Frontal cortex (tissue), 4 donors: ENCODE measurements around the gene FLVCR1. TPM values are rescaled to one million over a fixed set of nuclear protein-coding genes. Genes with fewer than 3 reads are reported as not detected.
A peak's percentile ranks its signal among the peaks of the same experiment; 100 is the strongest.
"Not testable (repeated sequence)": the region's sequence is repeated elsewhere in the genome, so short reads cannot be mapped to it uniquely, and the experiment has no call there.

Experiments used
- DNase-seq, 2 donors: peaks; one replicate each; pipeline ENCODE4 v3.0.0; 2012; ENCODE audit warnings: low spot score in 2 of 2
- FAIRE-seq: peaks from 2 replicates; lab custom pipeline; 2012; peaks lifted over from hg19 to GRCh38; lab: Jason Lieb, UNC
- total RNA-seq: library from RNA; depleted of rRNA; stranded (reverse); fragments of >200 nt; gene quantifications from one replicate; pipeline ENCODE4 v1.2.3, GENCODE V29; 2014
- donor health status: control.
- donor health status: control.
- donor health status: control.

The FLVCR1 gene
- total RNA-seq, 1 donor from 2014 or later, result 42.8 TPM

- FAIRE-seq, DNase-seq: not testable (repeated sequence)
Observed at GRCh38 chr1:212913638-212914037, 55.6 kb downstream of the FLVCR1 start.

- DNase-seq, FAIRE-seq: not testable (repeated sequence)
Observed at GRCh38 chr1:212914110-212914509, 56.0 kb downstream of the FLVCR1 start.

DNA sequence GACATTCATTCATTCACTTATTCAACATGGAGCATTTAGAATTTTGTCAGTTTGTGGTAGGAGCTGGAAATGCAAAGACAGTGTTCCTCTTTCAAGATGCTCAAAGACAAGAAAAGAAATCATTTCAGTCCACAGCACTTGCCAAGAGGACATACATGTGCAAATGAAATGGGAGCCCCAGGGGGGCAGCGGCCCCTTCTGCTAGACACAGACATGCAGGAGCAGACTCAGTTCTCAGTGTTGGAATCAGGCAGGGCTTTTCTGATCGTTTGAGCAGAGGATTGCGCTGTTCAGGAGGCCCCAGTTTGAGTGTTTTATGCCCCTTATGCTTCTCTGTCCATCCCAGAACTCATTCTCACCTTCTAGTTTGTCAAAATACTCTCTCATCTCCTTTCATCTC, 56.7 kb downstream of the FLVCR1 start:
- no peak for DNase-seq
- no peak for FAIRE-seq

GRCh38 chr1:212915245-212916091, 57.4 kb downstream of the FLVCR1 start:
- DNase-seq (peak; percentile 10 to 32), FAIRE-seq (no peak)

DNA sequence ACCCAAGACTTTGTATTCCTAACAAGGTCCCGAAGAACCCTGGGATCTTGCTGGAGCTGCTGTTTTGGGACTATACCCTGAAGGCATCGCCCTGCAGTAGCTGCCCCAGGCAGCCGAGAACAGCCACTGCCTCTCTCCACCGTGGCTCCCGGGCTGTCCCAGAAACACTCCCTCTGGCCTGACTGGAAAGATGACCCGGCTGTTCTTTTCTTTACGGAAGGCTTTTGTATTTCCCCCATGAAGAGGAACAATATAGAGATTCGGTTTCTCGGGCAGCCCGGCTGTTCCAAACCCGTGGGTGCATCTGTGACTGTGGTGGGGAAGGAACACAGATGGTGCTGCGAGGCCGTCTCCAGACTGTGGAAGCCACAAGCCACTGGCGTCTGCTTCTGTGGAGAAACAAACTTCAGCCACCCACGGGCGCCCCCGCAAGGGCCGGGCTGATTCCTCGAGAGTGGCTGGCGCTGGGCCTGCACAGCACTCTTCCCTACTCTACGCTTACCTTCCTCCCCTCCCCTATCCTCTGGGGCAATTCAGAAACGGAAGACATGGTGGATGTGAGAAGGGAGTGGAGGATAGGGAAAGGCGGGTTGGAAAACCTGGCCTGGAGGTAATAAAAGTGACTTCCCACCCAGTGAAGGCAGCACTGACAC, 58.5 kb downstream of the FLVCR1 start:
- peak in 1 of 2 donors; percentile 55 for DNase-seq
- FAIRE-seq, result no peak

GRCh38 chr1:212917134-212917485, 59.0 kb downstream of the FLVCR1 start:
- no peak for DNase-seq
- no peak for FAIRE-seq

GRCh38 chr1:212917858-212918257, 59.8 kb downstream of the FLVCR1 start:
- DNase-seq (no peak), FAIRE-seq (no peak)

- FAIRE-seq, result no peak
- no peak for DNase-seq
Observed at GRCh38 chr1:212918824-212919223, 60.7 kb downstream of the FLVCR1 start.

DNA sequence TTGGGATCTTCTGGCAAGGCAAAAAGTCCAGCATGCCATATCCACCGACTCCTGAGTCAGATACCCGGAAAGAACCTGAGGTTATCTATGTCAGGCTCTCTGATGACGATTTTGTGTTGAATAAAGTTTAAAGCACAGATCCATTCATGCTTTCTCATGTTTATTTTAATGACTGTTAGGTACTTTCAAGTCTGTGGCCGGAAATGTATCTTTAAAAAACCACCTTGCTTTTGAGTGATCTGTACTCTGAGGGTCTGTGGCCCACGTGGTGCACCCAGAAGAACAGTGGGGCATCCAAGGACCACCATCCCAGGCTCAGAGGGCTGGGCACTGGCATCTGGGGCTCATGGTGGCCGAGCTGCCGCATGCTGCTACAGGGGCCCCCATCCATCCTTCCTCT, 62.2 kb downstream of the FLVCR1 start:
- DNase-seq (no peak), FAIRE-seq (no peak)

- FAIRE-seq (no peak), DNase-seq (no peak)
Observed at GRCh38 chr1:212920896-212921295, 62.8 kb downstream of the FLVCR1 start.

DNA sequence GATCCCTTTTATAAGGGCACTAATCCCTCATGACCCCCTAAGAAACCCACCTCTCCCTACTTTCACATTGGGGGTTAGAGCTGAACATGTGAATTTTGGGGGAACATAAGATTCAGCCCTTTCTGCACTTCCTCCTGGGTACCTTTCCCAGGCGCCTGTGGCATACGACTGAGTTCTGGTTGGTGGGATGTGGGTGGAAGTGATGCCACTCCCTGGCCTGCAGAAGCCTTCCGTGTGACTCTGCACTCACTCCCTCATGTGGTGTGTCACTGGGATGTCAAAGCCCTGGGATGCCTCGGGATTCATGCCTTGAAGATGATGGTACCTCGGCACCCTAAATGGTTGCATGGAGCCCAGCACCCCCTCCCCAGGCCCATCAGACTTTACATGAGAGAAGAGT, 63.9 kb downstream of the FLVCR1 start:
- FAIRE-seq (no peak), DNase-seq (no peak)

GRCh38 chr1:212926372-212926771, 68.3 kb downstream of the FLVCR1 start:
- no peak for FAIRE-seq

DNA sequence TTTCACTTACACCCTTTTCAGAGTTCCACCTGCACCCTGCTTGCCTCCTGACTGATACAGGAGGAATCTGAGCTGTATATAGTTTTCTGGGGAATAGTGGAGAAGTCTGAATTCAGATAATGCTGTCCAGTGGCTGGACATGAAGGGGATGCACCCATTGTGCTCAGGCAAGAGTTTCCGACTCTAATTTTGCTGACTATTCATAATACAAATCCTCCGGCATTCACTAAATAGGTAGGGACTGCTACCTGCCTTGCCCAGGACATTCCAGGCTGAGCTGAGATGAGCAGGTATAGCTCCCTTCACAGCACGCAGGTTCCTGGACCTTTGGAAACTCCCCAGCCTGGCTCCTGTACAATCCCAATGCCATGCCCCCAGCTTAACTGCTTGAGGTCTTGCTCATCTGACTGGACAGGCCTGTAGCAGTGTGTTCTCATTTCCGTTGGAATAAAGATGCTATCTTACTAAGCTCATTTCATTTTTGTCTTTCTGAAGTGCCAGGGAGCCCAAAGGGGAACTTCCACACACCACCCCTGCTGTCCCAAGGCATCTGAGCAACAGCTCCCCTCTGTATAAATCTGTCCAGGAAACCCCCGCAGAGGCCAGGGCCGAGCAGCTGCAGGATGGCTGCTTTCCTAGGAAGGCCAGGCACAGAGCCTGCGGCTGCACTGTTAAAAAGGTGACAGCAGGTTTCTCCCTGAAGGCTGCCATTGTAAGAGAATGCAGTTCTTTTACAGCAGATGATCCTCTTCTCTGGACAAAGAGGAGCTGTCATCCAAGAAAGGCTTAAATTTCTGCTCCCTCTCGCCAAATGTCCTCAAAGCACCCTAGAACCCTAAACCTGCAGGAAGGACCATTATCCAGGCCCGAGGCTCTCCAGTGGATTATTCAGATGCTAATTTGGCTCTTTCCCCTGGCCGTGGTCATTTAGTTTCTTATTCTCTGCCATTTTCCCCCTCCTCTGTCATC, 70.5 kb downstream of the FLVCR1 start:
- DNase-seq, result no peak
- no peak for FAIRE-seq

More at GRCh38 chr1:212926372-212926771, 68.3 kb downstream of the FLVCR1 start:
- DNase-seq, result no peak

DNA sequence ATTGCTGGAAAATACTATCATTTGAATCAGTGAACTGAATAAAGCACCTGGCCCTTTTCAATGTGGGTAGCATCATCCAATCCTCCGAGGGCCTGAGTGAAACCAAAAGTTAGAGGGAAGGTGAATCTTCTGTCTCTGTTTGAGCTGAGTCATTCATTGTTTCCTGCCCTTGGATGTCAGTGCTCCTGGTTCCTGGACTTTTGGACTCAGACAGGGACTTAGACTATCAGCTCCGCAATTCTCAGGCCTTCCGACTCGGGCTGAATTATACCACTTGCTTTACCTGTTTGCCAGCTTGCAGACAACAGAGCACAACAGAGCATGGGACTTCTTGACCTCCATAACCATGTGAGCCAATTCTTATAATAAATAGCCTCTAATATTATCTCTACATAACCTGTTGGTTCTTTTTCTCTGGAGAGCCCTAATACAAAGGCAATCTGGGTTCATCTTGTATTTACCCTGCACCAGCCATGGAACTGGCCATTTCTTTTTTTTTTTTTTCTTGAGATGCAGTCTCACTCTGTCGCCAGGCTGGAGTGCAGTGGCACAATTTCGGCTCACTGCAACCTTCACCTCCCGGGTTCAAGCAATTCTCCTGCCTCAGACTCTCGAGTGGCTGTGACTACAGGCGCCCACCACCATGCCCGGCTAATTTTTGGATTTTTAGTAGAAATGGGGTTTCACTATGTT, 73.1 kb downstream of the FLVCR1 start:
- FAIRE-seq (no peak), DNase-seq (no peak)

DNA sequence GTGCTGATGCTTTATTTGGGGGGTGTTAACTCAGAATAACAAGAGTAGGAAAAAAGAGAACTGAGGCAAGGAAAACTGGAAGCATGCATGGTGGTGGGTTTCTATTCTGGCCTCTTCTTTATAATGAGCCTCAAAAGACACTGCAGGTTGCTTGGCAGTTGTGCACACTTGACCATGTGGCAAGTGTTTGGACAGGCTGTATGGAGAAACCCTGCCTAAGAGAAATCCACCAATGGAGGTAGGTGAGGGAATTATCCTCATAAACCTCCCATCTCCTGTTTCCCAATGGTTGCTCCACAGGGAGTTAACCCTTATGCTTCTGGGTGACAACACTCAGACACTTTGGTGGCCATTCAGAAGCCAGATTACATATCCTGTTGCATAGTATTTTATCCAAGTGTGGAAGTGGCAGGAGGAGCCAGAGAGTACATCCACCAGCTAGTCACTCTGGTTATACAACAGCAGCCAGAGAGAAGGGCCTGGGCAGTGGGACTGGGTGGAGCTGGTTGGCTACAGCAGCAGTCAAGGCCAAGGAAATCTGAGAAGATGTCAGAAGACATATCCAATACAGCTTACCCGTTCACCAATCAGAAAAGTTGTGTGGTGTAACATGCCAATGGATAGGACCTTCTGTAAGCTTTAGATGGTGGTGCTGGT, 75.9 kb downstream of the FLVCR1 start:
- FAIRE-seq, result no peak
- no peak for DNase-seq

- DNase-seq, result no peak
- no peak for FAIRE-seq
Observed at GRCh38 chr1:212935387-212935981, 77.4 kb downstream of the FLVCR1 start.

- no peak for DNase-seq
- FAIRE-seq, result no peak
Observed at GRCh38 chr1:212937034-212937433, 79.0 kb downstream of the FLVCR1 start.

DNA sequence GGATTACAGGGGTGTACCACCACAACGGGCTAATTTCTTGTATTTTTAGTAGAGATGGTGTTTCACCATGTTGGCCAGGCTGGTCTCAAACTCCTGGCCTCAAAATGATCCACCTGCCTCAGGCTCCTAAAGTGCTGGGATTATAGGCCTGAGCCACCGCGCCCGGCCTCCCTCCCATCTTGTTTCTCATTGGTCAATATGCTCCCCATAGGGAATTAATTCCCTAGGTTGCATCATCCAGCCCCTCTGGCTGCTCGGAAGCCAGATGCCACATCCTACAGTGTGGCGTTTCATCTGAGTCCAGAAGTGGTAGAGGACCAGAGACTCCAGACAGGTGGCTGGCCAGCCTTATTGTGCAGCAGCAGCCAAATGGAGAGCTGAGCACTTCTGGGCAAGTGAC, 80.8 kb downstream of the FLVCR1 start:
- no peak for FAIRE-seq

GRCh38 chr1:212941452-212941851, 83.4 kb downstream of the FLVCR1 start:
- FAIRE-seq (no peak), DNase-seq (no peak)

More for the DNA sequence above, 80.8 kb downstream of the FLVCR1 start:
- DNase-seq, result no peak
